Activated naive CD4-positive, alpha-beta T cell treated with anti-CD3 and anti-CD28 coated beads for 36 hours (primary cell): ENCODE measurements around the gene PML. TPM values are rescaled to one million over a fixed set of nuclear protein-coding genes. Genes with fewer than 3 reads are reported as not detected.

Source experiments
- CTCF ChIA-PET: fragments of 350-600 bp; sonication (Branson Sonifier 250); formaldehyde crosslinking; loops from one replicate; lab custom pipeline; 2021; ENCODE audit warnings: antibody characterized with exemption; lab: Charles Lee
- DNase-seq: peaks from one replicate; pipeline ENCODE4 v3.0.0-alpha.2; 2020
- H3K27ac Mint-ChIP-seq: one replicate; pipeline ENCODE4 v1.8.0; 2021; ENCODE audit warnings: mild to moderate bottlenecking, mixed read lengths
- H3K27me3 Mint-ChIP-seq: one replicate; pipeline ENCODE4 v1.8.0; 2021; ENCODE audit warnings: low read depth, mixed read lengths
- H3K36me3 Mint-ChIP-seq: one replicate; pipeline ENCODE4 v1.8.0; 2021; ENCODE audit warnings: low read depth, mixed read lengths
- H3K4me1 Mint-ChIP-seq: one replicate; pipeline ENCODE4 v1.8.0; 2021; ENCODE audit warnings: low read depth, mixed read lengths
- H3K4me3 Mint-ChIP-seq: one replicate; pipeline ENCODE4 v1.8.0; 2021; ENCODE audit warnings: mild to moderate bottlenecking, moderate library complexity, mixed read lengths
- H3K9me3 Mint-ChIP-seq: one replicate; pipeline ENCODE4 v1.8.0; 2021; ENCODE audit warnings: mixed read lengths
- intact Hi-C: fragments of 100-400 bp; cut with micrococcal nuclease; formaldehyde crosslinking; loops from one replicate; pipeline ENCODE4 v1.15.1; 2023
- total RNA-seq, 2 experiments: library from RNA; stranded (reverse); gene quantifications; one replicate each; pipeline ENCODE4 v1.2.3, GENCODE V29; 2021

Gene PML
- total RNA-seq, 2 experiments from 2014 or later, result 69.6 to 70.2 TPM

DNA sequence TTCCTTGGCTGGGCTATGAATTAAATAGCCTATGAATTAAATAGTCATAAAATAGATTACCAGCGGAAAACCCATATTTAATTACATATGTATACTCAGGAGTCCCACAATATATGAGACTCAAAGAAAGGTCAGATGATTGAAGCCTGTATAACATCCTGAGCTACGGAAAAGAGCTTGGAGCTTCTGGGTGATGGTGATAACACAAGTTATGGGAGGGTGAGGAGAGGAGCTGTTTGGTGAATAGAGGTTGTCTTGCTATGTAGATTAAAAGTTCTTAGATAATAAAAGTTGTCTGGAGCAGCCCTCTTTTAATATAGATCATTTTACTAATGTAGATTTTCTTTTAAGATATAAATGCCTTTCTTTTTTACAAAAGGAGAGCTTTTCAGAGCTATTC, 1.8 kb downstream of the PML start:
- no peaks in the 10 kb centered on the region for H3K9me3 Mint-ChIP-seq
- H3K27me3 Mint-ChIP-seq, result no peaks in the 10 kb centered on the region
- H3K4me1 Mint-ChIP-seq, result peaks cover 56% of the 10 kb centered on the region
- CTCF ChIA-PET, result interaction anchor here (1.1 to 5.2 kb wide), 3 partner anchors 10 to 27 kb away, joined by 3 to 54 read pairs (median 10); no protein-coding TSS in a partner anchor
- intact Hi-C loops, result loop anchor here (10.0 kb wide), 1 partner anchor 1771 kb away; no protein-coding TSS in a partner anchor
- H3K36me3 Mint-ChIP-seq, result peaks cover 13% of the 10 kb centered on the region
- no peak for DNase-seq
- H3K27ac Mint-ChIP-seq, result peak overlapping the region; percentile 96
- H3K4me3 Mint-ChIP-seq, result peak overlapping the region; percentile 95

DNA sequence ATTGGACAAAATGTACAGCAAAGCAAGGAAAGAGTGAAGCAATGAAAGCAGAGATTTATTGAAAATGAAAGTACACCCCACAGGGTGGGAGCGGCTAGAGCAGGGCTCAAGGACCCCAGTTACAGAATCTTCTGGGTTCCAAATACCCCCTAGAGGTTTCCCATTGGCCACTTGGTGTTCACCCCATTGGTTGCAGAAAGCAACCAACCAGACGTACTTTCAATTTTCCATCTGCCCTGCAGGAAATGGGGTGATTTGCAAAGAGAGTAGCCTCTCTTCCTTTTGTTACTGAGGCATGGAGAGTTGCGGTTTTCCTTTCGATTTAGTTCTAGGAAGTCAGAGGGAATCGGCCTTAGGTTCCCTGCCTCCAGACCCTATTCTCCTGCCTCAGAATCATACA, 2.4 kb downstream of the PML start:
- intact Hi-C loops, result loop anchor here (1.0 to 10.0 kb wide), 2 partner anchors 10 to 1772 kb away; no protein-coding TSS in a partner anchor
- H3K27me3 Mint-ChIP-seq, result no peaks in the 10 kb centered on the region
- peak overlapping the region; percentile 69 for H3K27ac Mint-ChIP-seq
- DNase-seq, result peak; percentile 44
- H3K36me3 Mint-ChIP-seq, result peaks cover 13% of the 10 kb centered on the region
- H3K9me3 Mint-ChIP-seq, result no peaks in the 10 kb centered on the region
- H3K4me3 Mint-ChIP-seq, result peak overlapping the region; percentile 95
- peaks cover 55% of the 10 kb centered on the region for H3K4me1 Mint-ChIP-seq
- CTCF ChIA-PET, result interaction anchor here (1.1 to 5.2 kb wide), 3 partner anchors 10 to 28 kb away, joined by 3 to 54 read pairs (median 10); no protein-coding TSS in a partner anchor

DNA sequence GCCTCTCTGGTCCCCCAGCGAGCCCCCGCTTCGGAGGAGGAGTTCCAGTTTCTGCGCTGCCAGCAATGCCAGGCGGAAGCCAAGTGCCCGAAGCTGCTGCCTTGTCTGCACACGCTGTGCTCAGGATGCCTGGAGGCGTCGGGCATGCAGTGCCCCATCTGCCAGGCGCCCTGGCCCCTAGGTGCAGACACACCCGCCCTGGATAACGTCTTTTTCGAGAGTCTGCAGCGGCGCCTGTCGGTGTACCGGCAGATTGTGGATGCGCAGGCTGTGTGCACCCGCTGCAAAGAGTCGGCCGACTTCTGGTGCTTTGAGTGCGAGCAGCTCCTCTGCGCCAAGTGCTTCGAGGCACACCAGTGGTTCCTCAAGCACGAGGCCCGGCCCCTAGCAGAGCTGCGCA, 3.5 kb downstream of the PML start:
- H3K27me3 Mint-ChIP-seq, result no peaks in the 10 kb centered on the region
- CTCF ChIA-PET, result no interaction called here
- peaks cover 17% of the 10 kb centered on the region for H3K36me3 Mint-ChIP-seq
- no peak overlapping the region for H3K27ac Mint-ChIP-seq
- DNase-seq, result no peak
- H3K9me3 Mint-ChIP-seq, result no peaks in the 10 kb centered on the region
- H3K4me1 Mint-ChIP-seq, result peaks cover 49% of the 10 kb centered on the region
- H3K4me3 Mint-ChIP-seq, result no peak overlapping the region
- intact Hi-C loops, result loop anchor here (1.0 to 10.0 kb wide), 2 partner anchors 9 to 1773 kb away; no protein-coding TSS in a partner anchor

DNA sequence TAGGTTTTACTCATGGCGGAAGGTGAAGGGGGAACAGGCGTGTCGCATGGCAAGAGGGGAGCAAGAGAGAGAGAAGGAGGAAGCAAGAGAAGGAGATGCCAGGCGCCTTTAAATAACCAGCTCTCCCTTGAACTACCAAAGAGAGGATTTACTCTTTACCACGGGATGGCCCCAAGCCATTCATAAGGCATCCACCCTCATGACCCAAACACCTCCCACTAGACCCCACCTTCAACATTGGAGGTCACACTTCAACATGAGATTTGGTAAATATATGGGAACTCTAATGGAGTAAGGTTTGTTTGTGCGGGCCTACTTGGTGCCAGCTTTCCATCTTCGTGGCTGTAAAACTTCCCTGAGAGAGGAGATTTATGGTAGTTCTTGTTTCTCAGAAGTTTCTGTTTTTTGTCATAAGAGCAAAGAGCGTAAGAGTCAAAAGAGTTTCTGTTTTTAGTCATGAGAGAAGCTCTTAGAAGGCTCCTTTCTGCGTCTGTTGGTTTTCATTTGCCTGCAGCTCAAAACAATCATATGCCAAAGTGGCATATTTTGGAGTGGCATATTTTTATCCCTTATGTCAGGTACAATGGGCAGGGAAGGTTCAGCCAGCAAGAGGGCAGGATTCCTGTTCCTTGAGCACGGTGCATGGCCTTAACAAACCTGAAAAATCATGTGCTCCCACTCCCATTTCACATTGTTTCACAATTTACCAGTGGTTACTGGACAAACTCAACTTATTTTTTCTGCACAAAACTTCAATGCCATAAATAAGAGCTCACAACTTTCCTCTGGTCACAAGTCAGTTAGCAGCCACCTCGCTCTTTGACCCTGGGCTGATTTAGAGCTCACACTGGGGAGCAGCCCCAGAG, 12.5 kb downstream of the PML start:
- CTCF ChIA-PET, result interaction anchor here (0.6 to 3.4 kb wide), 8 partner anchors 11 to 48 kb away, joined by 3 to 24 read pairs (median 4); partner anchors contain the start of gene PML
- Mint-ChIP-seq H3K36me3 (peaks cover 51% of the 10 kb centered on the region), H3K27me3 (no peaks in the 10 kb centered on the region), H3K4me1 (peaks cover 66% of the 10 kb centered on the region), H3K4me3 (peak overlapping the region; percentile 59), H3K9me3 (peaks cover 3% of the 10 kb centered on the region), H3K27ac (peak overlapping the region; percentile 96)
- peak; percentile 48 for DNase-seq
- intact Hi-C loops, result loop anchor here (1.0 to 5.0 kb wide), 3 partner anchors 10 to 535 kb away; partner anchors contain the start of gene ARID3B

DNA sequence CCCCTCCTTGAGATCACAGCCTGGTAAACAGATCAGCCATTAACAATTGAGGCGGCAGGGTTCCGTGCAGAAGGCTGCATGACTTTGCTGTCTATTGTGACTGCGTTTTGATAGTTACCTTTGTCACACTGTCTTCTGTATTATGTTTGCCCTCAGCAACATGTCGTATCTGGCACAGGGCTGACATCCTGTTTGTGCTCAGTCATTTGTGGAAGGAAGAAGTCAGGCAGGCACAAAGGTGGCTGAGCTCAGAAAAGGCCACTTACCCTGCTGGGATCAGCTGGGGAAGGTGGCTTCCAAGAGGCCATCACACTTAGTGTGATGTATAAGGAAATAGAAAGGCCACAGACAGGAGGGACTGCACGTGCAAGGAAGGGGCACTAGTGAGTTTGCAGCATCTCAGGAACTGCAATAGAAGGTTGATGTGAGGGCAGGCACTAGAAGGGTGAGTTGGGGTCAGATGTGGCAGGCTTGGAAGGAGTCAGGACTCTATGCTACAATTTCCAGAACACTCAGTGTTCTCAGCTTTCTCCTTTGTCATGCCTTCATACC, 13.4 kb downstream of the PML start:
- no peaks in the 10 kb centered on the region for H3K27me3 Mint-ChIP-seq
- CTCF ChIA-PET, result interaction anchor here (1.6 to 3.4 kb wide), 4 partner anchors 12 to 35 kb away, joined by 4 to 24 read pairs (median 9); partner anchors contain the start of gene PML
- peaks cover 69% of the 10 kb centered on the region for H3K4me1 Mint-ChIP-seq
- peak overlapping the region; percentile 96 for H3K27ac Mint-ChIP-seq
- H3K36me3 Mint-ChIP-seq, result peaks cover 50% of the 10 kb centered on the region
- peak; percentile 84 for DNase-seq
- intact Hi-C loops, result loop anchor here (1.0 to 5.0 kb wide), 3 partner anchors 11 to 534 kb away; partner anchors contain the start of gene ARID3B
- peaks cover 3% of the 10 kb centered on the region for H3K9me3 Mint-ChIP-seq
- peak overlapping the region; percentile 51 for H3K4me3 Mint-ChIP-seq

DNA sequence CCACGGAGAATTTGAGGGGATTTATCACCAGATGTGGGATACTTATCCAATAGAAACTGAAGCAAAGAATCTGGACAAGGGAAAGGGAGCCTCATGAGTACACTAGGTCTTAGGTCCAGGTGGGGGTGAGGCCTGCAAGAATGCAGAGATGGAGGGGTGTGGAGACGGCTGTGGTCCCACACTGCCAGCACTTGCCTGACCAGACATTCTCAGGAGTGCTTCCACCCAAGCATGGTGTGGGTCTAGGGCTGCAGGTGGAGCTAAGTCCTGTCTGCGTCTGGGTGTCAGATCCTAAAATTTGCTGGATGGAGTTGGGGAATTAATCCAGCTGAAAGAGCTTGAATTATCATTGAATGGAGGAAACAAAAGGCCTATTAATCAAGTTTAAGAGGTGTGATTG, 14.4 kb downstream of the PML start:
- Mint-ChIP-seq H3K27ac (no peak overlapping the region), H3K27me3 (no peaks in the 10 kb centered on the region), H3K36me3 (peaks cover 44% of the 10 kb centered on the region), H3K9me3 (no peaks in the 10 kb centered on the region), H3K4me1 (peaks cover 64% of the 10 kb centered on the region), H3K4me3 (no peak overlapping the region)
- CTCF ChIA-PET, result no interaction called here
- intact Hi-C loops, result loop anchor here (5.0 kb wide), 1 partner anchor 533 kb away; the partner anchor contains the start of gene ARID3B
- DNase-seq, result no peak

DNA sequence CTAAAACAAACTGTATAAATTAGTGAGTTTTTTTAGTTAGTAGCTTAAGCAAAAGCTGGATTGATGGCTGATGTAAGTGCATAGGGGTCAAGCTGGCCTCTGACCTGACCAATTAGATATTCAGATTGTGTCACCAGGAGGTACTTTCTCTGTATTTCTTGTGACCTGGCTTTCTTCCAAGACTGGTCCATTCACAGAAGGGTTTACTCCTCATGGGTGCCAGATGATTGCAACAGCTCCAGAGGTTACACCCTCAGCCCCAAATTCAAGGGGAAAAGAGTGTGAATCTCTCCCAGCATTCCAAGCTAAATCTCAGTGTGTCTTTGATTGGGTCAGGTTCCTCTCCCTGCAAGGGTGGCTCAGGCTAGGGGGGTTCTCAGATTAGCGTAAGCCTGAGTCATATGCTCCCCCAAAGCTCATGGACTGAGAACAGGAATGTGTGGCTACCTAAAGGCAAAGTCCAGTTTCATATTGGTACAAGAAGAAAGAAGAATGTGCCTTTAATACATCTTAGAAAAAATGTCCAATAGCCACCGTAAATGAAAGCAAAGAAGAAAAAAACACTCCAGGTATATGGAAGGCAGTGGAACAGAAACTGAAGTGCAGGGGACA, 16.5 kb downstream of the PML start:
- intact Hi-C loops, result no loop called here
- Mint-ChIP-seq H3K36me3 (peaks cover 44% of the 10 kb centered on the region), H3K4me1 (peaks cover 65% of the 10 kb centered on the region), H3K9me3 (no peaks in the 10 kb centered on the region), H3K27me3 (no peaks in the 10 kb centered on the region), H3K4me3 (no peak overlapping the region), H3K27ac (no peak overlapping the region)
- no peak for DNase-seq
- CTCF ChIA-PET, result interaction anchor here (1.5 kb wide), 1 partner anchor 38 kb away, joined by 7 read pairs; no protein-coding TSS in a partner anchor

DNA sequence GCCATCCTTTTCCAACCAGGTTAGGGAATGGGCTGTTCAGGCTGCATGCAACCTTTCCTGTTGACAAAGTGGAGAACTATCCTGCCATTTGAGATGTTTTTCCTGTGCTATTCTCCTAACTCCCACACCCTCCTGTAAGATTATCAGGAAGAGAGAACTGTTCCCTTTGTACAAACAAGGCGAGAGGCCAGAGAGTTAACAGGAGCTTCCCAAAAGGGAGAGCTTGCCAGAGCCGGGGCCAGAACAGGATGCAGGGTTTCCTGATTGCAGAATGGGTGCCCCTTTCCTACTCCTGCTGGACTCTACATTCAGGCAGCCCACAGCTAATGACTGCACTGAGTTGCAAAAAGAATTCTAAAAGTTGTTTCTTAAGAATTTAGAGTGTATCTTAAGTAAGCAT, 17.1 kb downstream of the PML start:
- Mint-ChIP-seq H3K27me3 (no peaks in the 10 kb centered on the region), H3K4me1 (peaks cover 61% of the 10 kb centered on the region), H3K27ac (no peak overlapping the region), H3K9me3 (no peaks in the 10 kb centered on the region), H3K36me3 (peaks cover 40% of the 10 kb centered on the region), H3K4me3 (no peak overlapping the region)
- CTCF ChIA-PET, result no interaction called here
- DNase-seq, result no peak
- intact Hi-C loops, result no loop called here

DNA sequence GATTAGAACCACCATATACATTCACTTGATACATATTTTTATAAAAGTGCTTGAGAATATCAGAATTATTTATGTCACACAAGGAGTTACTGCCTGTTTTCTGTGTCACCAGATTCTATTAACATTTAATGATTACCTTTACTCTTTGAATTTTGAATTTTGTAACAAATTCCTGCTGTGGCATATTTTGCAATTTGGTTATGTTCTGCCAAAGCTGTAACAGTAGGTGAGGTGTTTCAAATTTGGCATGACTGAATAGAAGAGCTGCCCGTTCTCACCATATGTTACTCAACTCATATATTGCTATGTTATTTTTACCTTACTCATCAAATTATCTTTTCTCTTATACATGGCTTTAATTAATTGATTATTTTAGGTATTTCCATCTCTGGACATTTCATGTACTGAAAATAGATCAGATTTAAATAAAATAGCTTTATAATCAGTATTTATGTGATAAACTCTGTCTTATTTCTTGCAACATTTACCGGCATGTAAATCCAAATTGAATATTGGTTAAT, 18.9 kb downstream of the PML start:
- intact Hi-C loops, result no loop called here
- H3K27ac Mint-ChIP-seq, result no peak overlapping the region

DNA sequence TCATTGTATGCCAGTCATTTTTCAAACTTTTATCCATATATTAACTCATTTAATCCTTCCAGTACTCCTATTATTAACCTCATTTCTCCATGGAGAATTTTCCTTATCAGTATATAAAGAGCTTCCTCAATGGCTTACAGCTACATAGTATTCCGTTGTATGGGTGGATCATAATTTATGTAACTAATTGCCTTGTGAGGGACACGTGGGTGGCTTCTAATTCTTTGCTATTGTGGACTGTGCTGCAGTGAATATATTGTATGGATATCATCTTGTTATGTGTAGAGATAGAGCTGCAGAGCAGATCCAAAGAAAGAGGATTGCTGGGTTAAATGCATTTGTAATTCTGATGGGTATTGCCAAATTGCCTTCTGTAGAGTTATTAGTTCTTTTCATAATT, 25.2 kb downstream of the PML start:
- Mint-ChIP-seq H3K9me3 (no peaks in the 10 kb centered on the region), H3K4me3 (no peak overlapping the region), H3K36me3 (peaks cover 20% of the 10 kb centered on the region), H3K4me1 (peaks cover 14% of the 10 kb centered on the region), H3K27me3 (no peaks in the 10 kb centered on the region), H3K27ac (no peak overlapping the region)
- intact Hi-C loops, result no loop called here
- CTCF ChIA-PET, result no interaction called here
- no peak for DNase-seq

More for the DNA sequence above, 18.9 kb downstream of the PML start:
- Mint-ChIP-seq H3K9me3 (no peaks in the 10 kb centered on the region), H3K36me3 (peaks cover 27% of the 10 kb centered on the region), H3K4me3 (no peak overlapping the region), H3K27me3 (no peaks in the 10 kb centered on the region), H3K4me1 (peaks cover 44% of the 10 kb centered on the region)
- CTCF ChIA-PET, result interaction anchor here (0.8 kb wide), 1 partner anchor 41 kb away, joined by 3 read pairs; no protein-coding TSS in a partner anchor
- DNase-seq, result no peak

DNA sequence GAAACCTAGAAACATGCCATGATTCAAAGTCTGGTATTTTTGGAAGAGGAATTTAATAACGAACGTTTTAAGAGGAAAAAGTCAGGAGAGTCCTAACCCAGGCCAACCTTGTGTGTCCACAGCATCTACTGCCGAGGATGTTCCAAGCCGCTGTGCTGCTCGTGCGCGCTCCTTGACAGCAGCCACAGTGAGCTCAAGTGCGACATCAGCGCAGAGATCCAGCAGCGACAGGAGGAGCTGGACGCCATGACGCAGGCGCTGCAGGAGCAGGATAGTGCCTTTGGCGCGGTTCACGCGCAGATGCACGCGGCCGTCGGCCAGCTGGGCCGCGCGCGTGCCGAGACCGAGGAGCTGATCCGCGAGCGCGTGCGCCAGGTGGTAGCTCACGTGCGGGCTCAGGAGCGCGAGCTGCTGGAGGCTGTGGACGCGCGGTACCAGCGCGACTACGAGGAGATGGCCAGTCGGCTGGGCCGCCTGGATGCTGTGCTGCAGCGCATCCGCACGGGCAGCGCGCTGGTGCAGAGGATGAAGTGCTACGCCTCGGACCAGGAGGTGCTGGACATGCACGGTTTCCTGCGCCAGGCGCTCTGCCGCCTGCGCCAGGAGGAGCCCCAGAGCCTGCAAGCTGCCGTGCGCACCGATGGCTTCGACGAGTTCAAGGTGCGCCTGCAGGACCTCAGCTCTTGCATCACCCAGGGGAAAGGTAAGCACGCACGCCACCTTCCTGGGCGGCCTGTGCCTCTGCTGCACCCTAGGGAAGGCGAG, 28.4 kb downstream of the PML start:
- Mint-ChIP-seq H3K4me1 (peaks cover 7% of the 10 kb centered on the region), H3K27me3 (no peaks in the 10 kb centered on the region), H3K27ac (peak overlapping the region; percentile 36), H3K36me3 (peaks cover 11% of the 10 kb centered on the region), H3K9me3 (no peaks in the 10 kb centered on the region), H3K4me3 (no peak overlapping the region)
- intact Hi-C loops, result no loop called here
- CTCF ChIA-PET, result interaction anchor here (0.6 to 1.8 kb wide), 3 partner anchors 18 to 50 kb away, joined by 3 to 6 read pairs (median 4); no protein-coding TSS in a partner anchor
- DNase-seq, result no peak
